ENCODE data around the gene RCOR3.

The RCOR3 gene

GRCh38 chr1:211324992-211325775 is 66.0 kb downstream of the RCOR3 start:
- no peak for DNase-seq (ENCODE audit: low read depth in 2 of 2)

- DNase-seq (ENCODE audit: low read depth in 2 of 2), result no peak
These were observed 67.0 kb downstream of the RCOR3 start for GRCh38 chr1:211326140-211326527.

- peak; percentile 39 to 46 for DNase-seq (ENCODE audit: low read depth in 2 of 2)
These were observed 67.6 kb downstream of the RCOR3 start, which contains the start of gene TRAF5 for GRCh38 chr1:211326528-211327345. Gene TRAF5, plus strand, starts transcription at chr1:211326833. Its CDS starts 26,407 bp downstream, at chr1:211353240.

GRCh38 chr1:211327346-211327921 is 68.3 kb downstream of the RCOR3 start:
- peak in 1 of 2 donors; percentile 25 for DNase-seq (ENCODE audit: low read depth in 2 of 2)

- DNase-seq (ENCODE audit: low read depth in 2 of 2), result no peak
These were observed 69.0 kb downstream of the RCOR3 start for GRCh38 chr1:211328084-211328694.

GRCh38 chr1:211328866-211329475 is 69.8 kb downstream of the RCOR3 start:
- no peak for DNase-seq (ENCODE audit: low read depth in 2 of 2)

- no peak for DNase-seq (ENCODE audit: low read depth in 2 of 2)
These were observed 70.6 kb downstream of the RCOR3 start for GRCh38 chr1:211329764-211330201.

GRCh38 chr1:211330282-211330936 is 71.2 kb downstream of the RCOR3 start:
- DNase-seq (ENCODE audit: low read depth in 2 of 2), result no peak

- DNase-seq (ENCODE audit: low read depth in 2 of 2), result no peak
These were observed 72.0 kb downstream of the RCOR3 start for GRCh38 chr1:211331011-211331709.

- no peak for DNase-seq (ENCODE audit: low read depth in 2 of 2)
These were observed 73.0 kb downstream of the RCOR3 start for GRCh38 chr1:211332036-211332616.

GRCh38 chr1:211332830-211333229 is 73.7 kb downstream of the RCOR3 start:
- DNase-seq (ENCODE audit: low read depth in 2 of 2), result no peak

GRCh38 chr1:211333906-211334305 is 74.7 kb downstream of the RCOR3 start:
- no peak for DNase-seq (ENCODE audit: low read depth in 2 of 2)

GRCh38 chr1:211334986-211335385 is 75.8 kb downstream of the RCOR3 start:
- no peak for DNase-seq (ENCODE audit: low read depth in 2 of 2)

- DNase-seq (ENCODE audit: low read depth in 2 of 2), result no peak
These were observed 76.5 kb downstream of the RCOR3 start for GRCh38 chr1:211335522-211336157.

- no peak for DNase-seq (ENCODE audit: low read depth in 2 of 2)
These were observed 77.0 kb downstream of the RCOR3 start for GRCh38 chr1:211336161-211336560.

GRCh38 chr1:211336775-211337174 is 77.6 kb downstream of the RCOR3 start:
- no peak for DNase-seq (ENCODE audit: low read depth in 2 of 2)

GRCh38 chr1:211337430-211338223 is 78.5 kb downstream of the RCOR3 start:
- DNase-seq (ENCODE audit: low read depth in 2 of 2), result no peak

- DNase-seq (ENCODE audit: low read depth in 2 of 2), result no peak
These were observed 79.1 kb downstream of the RCOR3 start for GRCh38 chr1:211338224-211338620.

- DNase-seq (ENCODE audit: low read depth in 2 of 2), result no peak
These were observed 80.5 kb downstream of the RCOR3 start for GRCh38 chr1:211339631-211340041.
